GM18508 (cell line): ENCODE measurements around the gene SRPX.

ENCODE experiments used
- ATAC-seq: cut with Tn5 transposase; IDR thresholded peaks from one replicate; pipeline ENCODE4 v1.9.1; 2021; ENCODE audit warnings: moderate number of reproducible peaks; ENCODE audit not compliant: insufficient read depth, unreplicated experiment

The SRPX gene, protein sequence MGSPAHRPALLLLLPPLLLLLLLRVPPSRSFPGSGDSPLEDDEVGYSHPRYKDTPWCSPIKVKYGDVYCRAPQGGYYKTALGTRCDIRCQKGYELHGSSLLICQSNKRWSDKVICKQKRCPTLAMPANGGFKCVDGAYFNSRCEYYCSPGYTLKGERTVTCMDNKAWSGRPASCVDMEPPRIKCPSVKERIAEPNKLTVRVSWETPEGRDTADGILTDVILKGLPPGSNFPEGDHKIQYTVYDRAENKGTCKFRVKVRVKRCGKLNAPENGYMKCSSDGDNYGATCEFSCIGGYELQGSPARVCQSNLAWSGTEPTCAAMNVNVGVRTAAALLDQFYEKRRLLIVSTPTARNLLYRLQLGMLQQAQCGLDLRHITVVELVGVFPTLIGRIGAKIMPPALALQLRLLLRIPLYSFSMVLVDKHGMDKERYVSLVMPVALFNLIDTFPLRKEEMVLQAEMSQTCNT

DNA sequence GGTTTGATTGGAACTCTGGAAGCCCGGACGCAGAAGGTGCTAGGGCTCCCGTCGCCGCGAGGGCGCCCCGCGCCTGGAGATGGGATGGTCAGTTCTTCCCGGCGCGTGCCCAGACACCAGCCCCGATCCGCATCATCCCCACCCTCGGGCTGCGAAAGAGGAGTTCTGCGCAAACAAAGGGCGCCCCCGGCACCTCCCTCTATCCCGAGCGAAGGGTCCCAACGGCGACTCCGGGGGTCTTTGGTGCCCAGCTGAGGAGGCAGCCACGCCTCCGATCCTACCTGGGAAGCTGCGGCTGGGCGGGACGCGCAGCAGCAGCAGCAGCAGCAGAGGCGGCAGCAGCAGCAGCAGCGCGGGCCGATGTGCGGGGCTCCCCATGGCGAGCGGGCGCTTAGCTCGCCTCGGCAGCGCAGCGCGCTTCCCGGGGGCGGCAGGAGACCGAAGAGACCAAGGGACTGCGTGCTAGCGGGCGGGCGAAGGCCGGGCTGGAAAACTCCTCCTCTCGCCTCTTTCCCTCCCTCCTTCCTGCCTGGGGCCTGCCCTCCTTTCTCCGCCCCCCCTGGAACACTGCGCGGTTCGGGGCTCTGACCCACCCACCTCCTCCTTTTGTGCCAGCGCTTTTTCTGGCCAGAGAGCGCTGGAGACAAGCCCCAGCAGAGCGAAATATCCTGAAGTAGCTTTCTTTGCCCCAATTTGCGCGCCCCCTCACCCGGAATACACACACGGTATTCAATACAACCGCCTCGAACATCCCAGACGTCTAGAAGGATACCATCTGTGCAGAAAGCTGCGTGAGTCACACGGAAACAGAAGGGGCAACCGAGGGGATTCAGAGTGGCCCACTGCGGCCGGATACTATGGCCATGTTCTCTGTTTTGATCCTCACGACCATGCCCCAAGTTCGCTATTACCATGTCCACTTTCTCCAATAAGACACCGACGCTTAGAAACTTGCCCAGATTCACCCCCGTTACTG, at the start of gene SRPX:
Gene SRPX, minus strand, starts transcription at position 457 of the 976 bp plus-strand sequence. Its CDS starts 79 bp downstream, at position 378.
- ATAC-seq: no peak

GRCh38 chrX:38268011-38268410, 47.3 kb upstream of the SRPX start:
- ATAC-seq: no peak

DNA sequence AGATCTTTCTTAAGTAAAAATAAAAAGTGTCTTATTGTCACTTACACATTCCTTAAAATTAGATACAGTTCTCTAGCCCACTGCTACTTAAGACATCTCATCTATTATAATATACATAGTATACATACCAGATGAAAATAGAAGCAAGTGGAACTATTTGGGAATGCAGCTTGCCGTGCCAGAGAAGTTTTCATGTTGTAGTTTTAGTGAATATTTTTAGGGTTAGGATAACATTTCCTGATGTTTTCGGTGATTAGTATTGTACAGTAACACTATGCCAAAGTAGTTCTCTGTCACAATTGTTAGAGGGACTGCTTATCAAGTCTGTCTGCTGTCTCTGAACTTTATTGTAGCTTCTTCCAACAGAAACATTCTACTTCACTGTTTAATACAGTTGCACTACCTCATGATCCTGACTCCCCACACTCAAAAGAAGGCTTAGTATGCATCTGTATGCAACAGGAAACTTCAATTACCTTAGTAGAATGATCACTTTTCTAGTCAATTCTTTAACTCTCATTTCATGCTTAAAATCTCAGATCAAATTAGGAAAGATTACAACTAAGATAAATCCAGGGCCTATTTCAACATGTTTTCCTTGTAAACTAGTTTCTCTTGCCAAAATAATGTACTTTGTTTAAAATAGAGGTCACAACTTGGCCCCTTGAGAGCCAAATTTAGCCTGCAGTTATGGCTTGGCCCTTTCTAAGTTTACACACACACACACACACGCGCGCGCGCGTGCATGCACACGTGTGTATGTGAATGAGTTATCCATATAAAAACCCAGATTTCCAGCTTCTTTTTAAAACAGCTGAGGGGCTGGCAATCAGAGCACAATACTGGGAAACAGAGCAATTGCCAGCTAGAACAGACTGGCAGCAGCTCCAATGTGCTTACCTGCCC, 42.3 kb upstream of the SRPX start:
- ATAC-seq: no peak

GRCh38 chrX:38260231-38260630, 39.6 kb upstream of the SRPX start:
- ATAC-seq: no peak

GRCh38 chrX:38256019-38256418, 35.3 kb upstream of the SRPX start:
- no peak for ATAC-seq

DNA sequence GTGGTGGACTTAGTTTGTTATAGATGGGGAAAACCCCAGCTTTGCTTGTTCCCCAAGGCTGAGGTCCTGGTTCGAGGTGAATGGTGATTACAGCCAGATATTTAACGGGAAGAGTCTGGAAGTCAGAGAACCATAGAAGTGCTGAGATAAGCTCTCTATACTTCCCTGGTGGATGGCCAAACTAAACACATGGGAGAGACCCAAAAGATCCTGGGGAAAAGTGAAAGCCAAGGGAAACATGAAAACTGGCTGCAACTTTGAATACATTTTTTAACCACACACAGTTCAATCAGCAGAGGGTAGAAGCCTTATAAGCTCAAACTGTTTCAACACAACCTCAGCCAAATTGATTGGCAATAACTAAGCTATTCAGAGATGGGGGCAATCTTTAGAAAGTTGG, 29.3 kb upstream of the SRPX start:
- ATAC-seq: no peak

- no peak for ATAC-seq
Observed at GRCh38 chrX:38247051-38247450, 26.4 kb upstream of the SRPX start.

DNA sequence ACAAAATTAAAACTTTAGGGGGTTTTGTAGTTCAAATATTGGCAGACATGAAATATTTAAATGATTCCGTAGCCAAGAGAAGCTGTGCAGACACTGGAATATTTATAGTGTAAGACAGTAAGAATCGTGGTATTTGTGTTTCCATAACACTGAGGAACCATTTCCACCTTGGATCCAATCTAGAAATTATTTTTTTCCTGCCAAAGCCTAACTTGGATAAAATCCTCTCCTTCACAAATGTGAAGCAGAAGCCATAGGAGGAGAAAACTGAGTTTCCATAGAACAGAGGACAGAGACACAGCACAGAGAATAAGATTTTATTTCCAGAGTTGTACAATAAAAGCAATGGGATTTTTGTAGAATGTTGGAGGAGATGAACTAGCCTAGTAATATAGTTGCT, 19.9 kb upstream of the SRPX start:
- no peak for ATAC-seq

DNA sequence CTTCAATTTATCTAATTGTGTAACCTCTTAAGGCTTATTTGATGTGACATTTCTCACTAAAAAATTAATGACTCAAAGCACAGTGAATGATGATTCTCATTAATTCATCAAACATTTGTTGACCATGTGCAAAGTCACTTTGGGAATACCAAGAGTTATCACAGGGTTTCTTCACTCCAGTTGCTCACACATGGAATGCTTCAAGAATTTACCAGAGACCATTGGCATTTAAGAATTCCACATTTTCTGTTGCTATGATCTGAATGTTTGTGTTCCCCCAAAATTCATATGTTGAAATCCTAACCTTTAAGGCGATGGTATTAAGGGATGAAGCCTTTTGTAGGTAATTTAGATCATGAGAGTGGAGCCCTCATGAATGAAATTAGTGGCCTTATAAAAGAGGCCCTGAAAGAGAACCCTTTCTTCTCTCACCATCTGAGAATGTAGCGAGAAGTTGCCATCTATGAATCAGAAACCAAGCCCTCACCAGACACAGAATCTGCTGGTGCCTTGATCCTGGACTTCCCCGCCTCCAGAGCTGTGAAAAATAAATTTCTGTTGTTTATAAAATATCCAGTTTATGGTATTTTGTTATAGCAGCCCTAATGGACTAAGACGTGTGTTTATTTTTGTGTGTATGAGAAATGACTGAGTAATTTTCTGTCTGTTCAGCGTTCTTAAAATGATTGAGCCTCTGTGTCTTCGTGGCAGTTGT, 16.4 kb upstream of the SRPX start:
- no peak for ATAC-seq

GRCh38 chrX:38233891-38234667, 13.4 kb upstream of the SRPX start:
- ATAC-seq: no peak

- no peak for ATAC-seq
Observed at GRCh38 chrX:38232079-38232686, 11.5 kb upstream of the SRPX start.

GRCh38 chrX:38225093-38225492, 4.4 kb upstream of the SRPX start:
- ATAC-seq: no peak

GRCh38 chrX:38224160-38224559, 3.5 kb upstream of the SRPX start:
- ATAC-seq: no peak

- no peak for ATAC-seq
Observed at GRCh38 chrX:38221391-38221929, 789 bp upstream of the SRPX start.

DNA sequence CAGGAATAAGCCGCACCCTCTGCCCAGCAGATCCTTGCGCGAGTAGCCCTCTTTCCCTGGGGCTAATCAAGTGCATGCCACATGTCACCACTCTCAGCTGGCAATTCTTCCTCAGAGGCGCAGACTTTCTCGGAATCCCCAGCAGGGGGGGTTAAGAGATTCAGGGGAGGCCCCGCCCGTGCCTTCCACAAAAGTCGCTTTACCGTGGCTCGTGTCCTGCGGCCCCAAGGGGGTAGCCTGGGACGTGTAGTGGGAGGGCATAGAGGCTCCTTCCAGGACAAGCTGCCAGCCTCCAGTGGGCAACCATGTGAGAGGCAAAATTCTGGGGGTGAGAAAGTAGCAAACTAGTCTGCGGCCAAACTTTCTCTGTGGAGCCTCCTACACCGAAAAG, 652 bp downstream of the SRPX start:
- peak; percentile 76 for ATAC-seq

- no peak for ATAC-seq
Observed at GRCh38 chrX:38216642-38217041, 4.0 kb downstream of the SRPX start.

GRCh38 chrX:38214551-38215531, 5.8 kb downstream of the SRPX start:
- ATAC-seq: no peak
